HL-60 (cell line): ENCODE results near the gene CLCF1.

Experiments
- DNase-seq, 2 experiments: peaks; one replicate each; pipeline ENCODE4 v3.0.0-alpha.2; 2010 to 2020; ENCODE audit warnings: low read depth in 1 of 2, low spot score in 1 of 2
- H3K27ac ChIP-seq: fragments of 250-450 bp; sonication (Bioruptor Pico); replicated peaks from 2 replicates; pipeline ENCODE4 v1.5.1; 2020; ENCODE audit warnings: mild to moderate bottlenecking, moderate library complexity
- H3K27me3 ChIP-seq: fragments of 250-450 bp; sonication (Bioruptor Pico); 2 replicates; pipeline ENCODE4 v1.5.1; 2021; ENCODE audit warnings: mild to moderate bottlenecking, moderate library complexity; ENCODE audit not compliant: insufficient read depth, poor library complexity, severe bottlenecking
- H3K4me3 ChIP-seq: replicated peaks from 2 replicates; pipeline ENCODE4 v1.5.1; 2011; ENCODE audit warnings: mild to moderate bottlenecking, control low read depth, low read length; ENCODE audit not compliant: insufficient read depth
- GABPA ChIP-seq: IDR thresholded peaks from 2 replicates; pipeline ENCODE4 v1.6.1; 2012; ENCODE audit warnings: low read depth
- POLR2AphosphoS5 ChIP-seq: IDR thresholded peaks from 2 replicates; pipeline ENCODE4 v1.6.1; 2012; ENCODE audit warnings: low read depth
- SPI1 ChIP-seq: IDR thresholded peaks from 2 replicates; pipeline ENCODE4 v1.6.1; 2012; ENCODE audit warnings: low read depth, mild to moderate bottlenecking, borderline replicate concordance
- long read RNA-seq: library from polyadenylated mRNA; unstranded; transcript quantifications from one replicate; pipeline ENCODE4 v2.0.0, GENCODE V29; 2020
- TF ChIP-seq, protein P1 (sequence below): IDR thresholded peaks from one replicate; pipeline ENCODE4 v1.5.1; 2011; ENCODE audit warnings: low read length, control low read depth, inconsistent platforms; ENCODE audit not compliant: insufficient read depth
- TF ChIP-seq, protein P2 (sequence below): IDR thresholded peaks from 2 replicates; pipeline ENCODE4 v1.6.1; 2012; ENCODE audit warnings: low read depth; ENCODE audit not compliant: insufficient replicate concordance

Gene CLCF1
- long read RNA-seq, transcript CLCF1-201 (3 exons, 1,844 nt): major isoform, 6 of 7 reads
- long read RNA-seq, partial matches to known transcripts: 1 of 7 reads
- long read RNA-seq, other reads (novel, unspliced or antisense): 0 of 7 reads

DNA sequence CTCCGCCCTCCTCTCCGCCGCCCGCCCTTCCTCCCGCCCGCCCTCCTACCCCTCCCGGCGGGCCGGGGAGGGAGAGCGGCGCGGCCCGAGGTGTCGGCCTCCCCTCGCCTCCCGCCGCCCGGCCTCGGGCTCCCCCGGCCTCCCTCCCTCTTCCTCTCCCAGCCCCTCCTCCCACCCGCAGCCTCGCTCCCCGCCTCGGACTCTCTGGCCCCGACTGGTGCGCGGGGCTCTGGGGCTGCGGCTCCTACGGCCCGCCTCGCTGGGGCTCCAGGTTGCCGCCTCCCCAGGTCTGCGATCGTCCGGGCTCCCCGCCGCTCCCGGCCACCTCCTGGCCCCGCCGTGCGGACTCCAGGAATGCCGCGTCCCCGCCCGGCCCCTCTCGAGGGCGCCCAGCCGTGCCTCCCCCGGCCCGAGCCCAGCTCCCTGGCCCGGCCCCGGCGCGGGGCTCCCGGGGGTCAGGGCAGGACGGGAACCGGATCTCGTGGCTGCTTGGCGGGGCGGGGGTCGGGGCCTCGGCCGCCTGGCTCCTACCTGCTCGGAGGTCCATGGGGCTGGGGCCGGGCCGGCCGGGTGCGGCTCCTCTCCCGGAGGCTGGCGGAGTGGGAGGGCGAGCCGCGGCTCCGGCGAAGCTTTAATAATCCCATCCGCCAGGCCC, at the start of gene CLCF1:
TSS of gene CLCF1 (minus strand) at position 606 of the 655 bp plus-strand sequence. CDS start at position 547, 59 bp downstream.
- peak; percentile 63 to 80 for DNase-seq
- Histone ChIP-seq H3K27ac (peak within 1 kb of the TSS; percentile 92), H3K4me3 (peak within 1 kb of the TSS; percentile 47), H3K27me3 (no peaks in the 10 kb centered on the region)
- TF ChIP-seq POLR2AphosphoS5: no peak
- TF ChIP-seq, protein P1, sequence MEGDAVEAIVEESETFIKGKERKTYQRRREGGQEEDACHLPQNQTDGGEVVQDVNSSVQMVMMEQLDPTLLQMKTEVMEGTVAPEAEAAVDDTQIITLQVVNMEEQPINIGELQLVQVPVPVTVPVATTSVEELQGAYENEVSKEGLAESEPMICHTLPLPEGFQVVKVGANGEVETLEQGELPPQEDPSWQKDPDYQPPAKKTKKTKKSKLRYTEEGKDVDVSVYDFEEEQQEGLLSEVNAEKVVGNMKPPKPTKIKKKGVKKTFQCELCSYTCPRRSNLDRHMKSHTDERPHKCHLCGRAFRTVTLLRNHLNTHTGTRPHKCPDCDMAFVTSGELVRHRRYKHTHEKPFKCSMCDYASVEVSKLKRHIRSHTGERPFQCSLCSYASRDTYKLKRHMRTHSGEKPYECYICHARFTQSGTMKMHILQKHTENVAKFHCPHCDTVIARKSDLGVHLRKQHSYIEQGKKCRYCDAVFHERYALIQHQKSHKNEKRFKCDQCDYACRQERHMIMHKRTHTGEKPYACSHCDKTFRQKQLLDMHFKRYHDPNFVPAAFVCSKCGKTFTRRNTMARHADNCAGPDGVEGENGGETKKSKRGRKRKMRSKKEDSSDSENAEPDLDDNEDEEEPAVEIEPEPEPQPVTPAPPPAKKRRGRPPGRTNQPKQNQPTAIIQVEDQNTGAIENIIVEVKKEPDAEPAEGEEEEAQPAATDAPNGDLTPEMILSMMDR: no peak
- no peak for TF ChIP-seq GABPA
- peak; percentile 9; the same call in 1 of the 2 replicates for TF ChIP-seq SPI1
- TF ChIP-seq, protein P2, sequence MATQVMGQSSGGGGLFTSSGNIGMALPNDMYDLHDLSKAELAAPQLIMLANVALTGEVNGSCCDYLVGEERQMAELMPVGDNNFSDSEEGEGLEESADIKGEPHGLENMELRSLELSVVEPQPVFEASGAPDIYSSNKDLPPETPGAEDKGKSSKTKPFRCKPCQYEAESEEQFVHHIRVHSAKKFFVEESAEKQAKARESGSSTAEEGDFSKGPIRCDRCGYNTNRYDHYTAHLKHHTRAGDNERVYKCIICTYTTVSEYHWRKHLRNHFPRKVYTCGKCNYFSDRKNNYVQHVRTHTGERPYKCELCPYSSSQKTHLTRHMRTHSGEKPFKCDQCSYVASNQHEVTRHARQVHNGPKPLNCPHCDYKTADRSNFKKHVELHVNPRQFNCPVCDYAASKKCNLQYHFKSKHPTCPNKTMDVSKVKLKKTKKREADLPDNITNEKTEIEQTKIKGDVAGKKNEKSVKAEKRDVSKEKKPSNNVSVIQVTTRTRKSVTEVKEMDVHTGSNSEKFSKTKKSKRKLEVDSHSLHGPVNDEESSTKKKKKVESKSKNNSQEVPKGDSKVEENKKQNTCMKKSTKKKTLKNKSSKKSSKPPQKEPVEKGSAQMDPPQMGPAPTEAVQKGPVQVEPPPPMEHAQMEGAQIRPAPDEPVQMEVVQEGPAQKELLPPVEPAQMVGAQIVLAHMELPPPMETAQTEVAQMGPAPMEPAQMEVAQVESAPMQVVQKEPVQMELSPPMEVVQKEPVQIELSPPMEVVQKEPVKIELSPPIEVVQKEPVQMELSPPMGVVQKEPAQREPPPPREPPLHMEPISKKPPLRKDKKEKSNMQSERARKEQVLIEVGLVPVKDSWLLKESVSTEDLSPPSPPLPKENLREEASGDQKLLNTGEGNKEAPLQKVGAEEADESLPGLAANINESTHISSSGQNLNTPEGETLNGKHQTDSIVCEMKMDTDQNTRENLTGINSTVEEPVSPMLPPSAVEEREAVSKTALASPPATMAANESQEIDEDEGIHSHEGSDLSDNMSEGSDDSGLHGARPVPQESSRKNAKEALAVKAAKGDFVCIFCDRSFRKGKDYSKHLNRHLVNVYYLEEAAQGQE: no peak

- Histone ChIP-seq H3K27me3 (no peaks in the 10 kb centered on the region), H3K27ac (no peak overlapping the region), H3K4me3 (no peak overlapping the region)
- TF ChIP-seq, protein P1: no peak
- no peak for TF ChIP-seq GABPA
- TF ChIP-seq, protein P2: no peak
- no peak for TF ChIP-seq POLR2AphosphoS5
- no peak for TF ChIP-seq SPI1
- no peak for DNase-seq
These were observed 49.5 kb upstream of the CLCF1 start for GRCh38 chr11:67422891-67423290.

DNA sequence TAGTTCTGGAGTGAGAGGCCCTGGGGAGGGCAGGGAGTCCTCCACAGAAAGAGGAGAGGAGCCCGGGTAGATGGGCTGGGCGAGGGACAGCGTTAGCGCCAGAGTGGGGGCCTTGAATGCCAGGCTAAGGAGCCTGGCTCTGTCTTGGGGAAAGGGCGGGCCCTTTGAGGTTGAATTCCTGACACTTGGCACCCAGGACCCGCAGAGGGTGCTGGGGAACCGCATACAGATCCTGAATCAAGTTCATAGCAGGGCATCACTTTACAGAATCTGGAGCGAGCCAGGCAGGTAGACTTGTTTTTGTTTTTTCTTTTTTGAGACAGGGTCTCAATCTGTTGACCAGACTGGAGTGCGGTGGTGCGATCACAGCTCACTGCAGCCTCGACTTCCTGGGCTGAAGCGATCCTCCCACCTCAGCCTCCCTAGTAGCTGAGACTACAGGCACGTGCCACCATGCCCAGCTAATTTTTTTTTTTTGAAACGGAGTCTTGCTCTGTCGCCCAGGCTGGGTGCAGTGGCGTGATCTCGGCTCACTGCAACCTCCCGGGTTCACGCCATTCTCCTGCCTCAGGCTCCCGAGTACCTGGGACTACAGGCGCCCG, 48.1 kb upstream of the CLCF1 start:
- no peak overlapping the region for H3K27ac ChIP-seq
- TF ChIP-seq, protein P1: no peak
- peak overlapping the region; percentile 35 for H3K4me3 ChIP-seq
- H3K27me3 ChIP-seq: no peaks in the 10 kb centered on the region
- DNase-seq: no peak
